ENCODE results near the gene SPTBN5.

SPTBN5 gene

DNA sequence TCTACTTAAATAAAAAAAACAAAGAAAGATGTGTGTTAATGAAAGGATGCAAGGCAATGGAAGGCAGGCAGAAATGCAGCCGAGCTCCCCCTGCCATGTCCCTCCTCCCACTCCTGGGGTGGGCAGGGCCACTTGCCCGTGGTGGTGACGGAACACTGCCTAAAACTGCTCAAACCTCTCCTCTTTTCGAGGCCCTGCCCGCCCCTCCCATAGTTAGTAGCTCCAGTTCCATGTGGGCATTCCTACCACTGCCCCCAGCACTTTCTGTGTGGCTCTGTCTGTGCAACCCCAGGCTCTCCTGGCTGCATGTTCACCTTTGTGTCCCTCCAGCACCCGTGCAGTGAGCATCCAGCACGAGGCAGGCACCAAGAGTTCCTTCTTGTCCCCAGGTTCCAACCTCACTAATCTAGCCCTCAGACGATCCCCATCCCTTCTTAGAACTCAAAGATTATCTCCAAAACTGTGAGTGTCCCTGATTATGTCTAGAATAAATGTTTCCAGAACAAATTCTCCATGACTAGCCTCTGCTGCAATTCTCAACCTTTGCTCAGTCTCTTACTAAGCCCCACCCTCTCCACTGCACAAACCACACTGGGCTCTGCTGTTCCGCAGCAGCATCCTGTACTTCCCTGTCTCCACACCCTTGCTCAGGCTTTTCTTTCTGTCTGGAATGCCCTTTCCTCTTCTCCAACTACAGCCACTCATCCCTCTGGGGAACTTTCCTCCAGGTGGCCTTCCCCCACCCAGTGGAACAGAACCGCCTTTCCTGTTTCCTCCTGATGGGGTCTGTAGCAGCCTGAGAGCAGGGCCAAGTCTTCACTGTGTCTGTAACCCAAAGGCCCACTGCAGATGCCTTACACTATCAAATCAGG is 32.6 kb upstream of the SPTBN5 start:
- DNase-seq (ENCODE audit: low read depth in 2 of 2), result no peak

DNA sequence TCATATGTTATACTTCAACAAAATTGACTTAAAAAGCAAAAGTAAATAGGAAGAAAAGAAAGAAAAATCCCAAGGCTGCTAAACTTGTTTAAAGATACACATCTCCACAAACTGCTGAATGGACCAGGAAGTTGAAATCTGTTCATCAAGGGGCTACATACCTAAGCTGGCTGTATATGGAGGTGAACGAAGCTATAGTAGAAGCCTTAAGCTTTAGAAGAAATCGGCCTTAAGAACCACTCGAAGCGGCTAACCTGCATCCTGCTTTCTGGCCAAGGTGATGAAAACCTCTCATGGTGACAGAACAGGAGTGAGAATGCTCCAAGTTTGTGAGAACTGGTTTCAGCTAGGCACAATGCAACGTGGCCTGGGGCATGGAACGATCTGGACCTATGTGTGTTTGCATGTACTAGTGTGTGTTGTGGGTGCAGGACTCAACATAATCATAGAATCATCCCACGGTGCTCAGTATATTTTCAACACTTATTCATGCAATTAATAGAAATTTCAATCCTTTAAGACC is 31.3 kb upstream of the SPTBN5 start:
- DNase-seq (ENCODE audit: low read depth in 2 of 2), result no peak

DNA sequence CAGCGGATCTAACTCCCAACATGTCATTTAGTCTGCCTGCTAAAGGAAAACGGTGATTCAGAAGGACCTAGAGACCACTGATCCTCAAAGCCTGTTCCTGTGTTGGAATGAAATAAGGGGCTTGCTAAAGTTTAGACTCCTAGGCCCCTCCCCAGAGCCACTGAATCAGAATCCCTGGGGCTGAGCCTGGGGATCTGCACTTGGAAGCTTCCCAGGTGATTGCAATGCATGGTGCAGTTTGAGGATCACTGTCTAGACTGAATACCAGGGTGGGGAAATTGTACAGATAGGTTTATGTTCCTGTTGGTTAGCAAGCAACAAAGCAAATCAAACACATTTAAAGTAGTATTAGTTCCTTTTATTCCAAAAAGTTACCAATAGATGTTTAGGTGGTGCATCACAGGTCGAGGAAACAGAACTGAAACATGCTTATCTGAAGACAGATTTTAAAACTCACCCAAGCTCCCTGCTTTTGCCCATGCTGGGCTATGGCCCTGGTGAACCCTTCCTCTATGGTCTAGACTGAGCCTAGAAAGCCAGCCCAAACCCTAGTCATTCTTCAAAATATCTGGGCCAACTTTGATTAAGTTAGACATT is 29.6 kb upstream of the SPTBN5 start:
- no peak for DNase-seq (ENCODE audit: low read depth in 2 of 2)

DNA sequence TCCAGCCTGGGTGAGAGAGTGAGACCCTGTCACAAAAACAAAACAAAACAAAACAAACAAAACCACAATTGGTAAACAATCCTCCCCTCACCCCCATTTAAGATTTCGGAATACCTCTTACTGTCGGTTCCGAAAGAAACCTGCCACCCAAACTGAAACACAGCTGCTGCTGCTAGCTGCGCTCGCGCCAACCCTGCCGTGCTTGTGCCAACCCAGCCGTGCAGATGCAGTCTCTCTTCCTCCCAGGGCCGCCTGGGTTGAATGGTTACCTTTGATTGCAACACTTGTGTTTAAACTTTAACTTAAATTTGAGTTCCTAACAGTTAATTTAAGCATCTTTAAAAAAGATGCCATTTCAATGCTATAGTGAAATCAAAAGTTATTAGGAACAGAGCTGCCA is 28.5 kb upstream of the SPTBN5 start:
- no peak for DNase-seq (ENCODE audit: low read depth in 2 of 2)

DNA sequence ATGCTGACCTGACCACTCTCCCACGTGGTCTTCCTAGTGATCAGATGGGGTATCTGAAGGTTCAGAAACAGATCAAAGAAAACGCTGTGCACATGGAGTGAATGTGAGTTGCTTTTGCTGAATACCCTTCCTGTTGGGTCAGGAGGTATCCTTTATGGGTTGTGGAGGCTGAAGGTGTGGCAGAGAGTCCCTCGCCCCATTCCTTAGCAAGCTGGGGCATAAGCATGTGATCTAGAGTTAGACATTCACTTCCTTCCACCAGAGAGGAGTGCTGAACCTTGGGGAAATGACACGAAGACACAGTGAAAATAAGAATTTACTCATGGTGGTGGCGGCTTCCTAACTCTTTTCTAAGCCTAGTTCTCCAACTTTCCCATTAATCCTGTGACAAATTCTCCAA is 27.8 kb upstream of the SPTBN5 start:
- no peak for DNase-seq (ENCODE audit: low read depth in 2 of 2)

DNA sequence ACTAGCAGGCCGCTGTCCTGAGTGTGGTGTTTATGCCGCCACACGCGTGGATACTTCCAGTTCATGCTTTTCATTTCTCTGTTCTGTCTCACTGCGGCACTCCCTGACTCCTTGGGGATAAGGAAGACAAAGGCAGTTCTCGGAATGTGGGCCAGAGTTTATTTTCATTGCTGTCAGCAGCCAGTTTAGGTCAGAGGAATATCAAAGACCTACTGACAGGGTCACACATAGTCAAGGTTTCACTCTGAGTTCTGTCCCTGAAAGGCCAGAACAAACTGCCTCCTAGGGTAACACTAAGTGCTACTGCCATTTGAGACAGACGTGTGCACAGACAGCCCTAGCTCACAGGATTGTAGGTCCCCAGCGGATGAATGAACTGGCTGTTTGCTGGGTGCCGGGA is 27.3 kb upstream of the SPTBN5 start:
- DNase-seq (ENCODE audit: low read depth in 2 of 2), result no peak

DNA sequence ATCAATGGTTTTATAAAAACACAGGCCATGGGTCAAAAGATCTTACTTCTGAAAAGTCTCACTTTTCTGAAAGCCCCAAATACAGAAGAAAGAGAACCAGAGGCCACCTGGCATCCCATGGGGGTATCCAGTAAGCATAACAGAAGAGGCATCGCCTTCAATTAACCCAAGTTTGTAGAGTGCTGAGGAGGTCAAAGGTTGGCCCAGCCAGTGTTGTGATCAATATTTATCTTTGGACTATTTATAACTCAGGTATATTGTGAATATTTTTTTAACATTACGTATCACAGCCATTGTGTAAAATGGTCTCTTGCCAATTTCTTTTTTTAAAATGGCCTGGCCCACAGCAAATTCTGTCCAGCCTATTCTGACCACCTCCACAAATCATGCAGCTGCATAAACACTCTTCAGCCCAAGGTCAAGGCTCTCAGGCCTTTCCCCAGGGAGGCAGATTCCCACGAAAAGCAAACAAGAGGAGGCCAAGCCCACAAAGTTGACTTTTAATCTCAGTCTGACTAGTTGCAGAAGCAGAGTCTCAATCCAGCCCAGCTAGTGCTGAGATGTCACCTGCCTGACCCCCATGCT is 26.2 kb upstream of the SPTBN5 start:
- no peak for DNase-seq (ENCODE audit: low read depth in 2 of 2)

DNA sequence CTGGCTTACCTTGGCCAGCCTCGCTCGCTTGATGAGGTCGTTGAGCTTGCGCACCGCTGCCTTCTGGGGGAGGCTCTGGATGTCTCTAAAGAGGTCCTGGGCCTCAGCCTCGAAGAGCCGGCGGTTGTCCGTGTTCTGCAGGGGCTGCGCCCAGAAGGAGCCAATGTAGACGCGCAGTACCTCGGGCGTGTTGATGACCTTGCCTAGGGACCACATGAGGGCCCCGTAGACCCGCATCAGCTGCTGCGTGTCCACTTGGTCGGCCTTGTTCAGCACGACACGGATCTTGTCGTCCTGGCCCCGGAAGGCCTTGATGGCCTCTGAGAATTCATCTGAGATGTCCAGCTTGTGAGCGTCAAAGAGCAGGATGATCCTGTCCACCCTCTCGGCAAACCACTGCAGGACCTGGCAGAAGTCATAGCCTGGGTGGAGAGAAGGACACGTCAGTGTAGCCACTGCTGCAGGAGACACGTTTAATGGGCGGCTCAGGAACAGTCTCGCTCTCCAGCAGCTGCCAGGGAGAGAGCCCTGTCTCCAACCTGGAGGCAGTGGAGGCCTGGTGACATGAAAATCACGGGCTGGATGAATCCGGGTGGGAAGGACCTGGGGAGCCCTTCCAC is 25.5 kb upstream of the SPTBN5 start:
- no peak for DNase-seq (ENCODE audit: low read depth in 2 of 2)

DNA sequence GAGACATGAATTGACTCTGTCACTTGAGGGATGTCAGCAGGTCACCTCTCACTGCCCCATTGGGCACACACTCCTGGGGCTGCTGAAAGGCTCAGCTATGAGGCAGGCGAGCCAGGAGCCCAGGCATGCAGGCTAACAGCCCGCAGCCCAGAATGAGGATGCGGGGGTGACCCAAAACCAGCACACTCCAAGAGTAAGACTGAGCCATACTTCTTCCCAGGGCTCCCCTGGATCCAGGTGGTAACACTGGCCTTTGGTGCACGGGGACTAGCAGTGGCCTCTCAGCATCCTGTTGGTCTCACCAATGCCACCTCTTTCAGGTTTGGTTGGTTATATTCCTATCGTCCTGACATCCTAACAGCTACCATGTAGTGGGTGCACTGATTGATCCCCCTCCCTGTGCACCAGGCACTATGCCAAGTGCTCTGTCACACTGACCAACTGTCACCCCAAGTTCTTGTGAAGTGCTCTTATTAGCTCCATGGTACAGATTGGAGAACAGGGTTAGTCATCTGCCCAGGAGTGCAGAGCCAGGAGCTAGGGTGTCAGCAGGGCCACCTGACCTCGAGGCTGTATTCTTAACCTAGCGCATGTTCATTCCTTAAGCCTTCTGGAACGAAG is 24.8 kb upstream of the SPTBN5 start:
- no peak for DNase-seq (ENCODE audit: low read depth in 2 of 2)

DNA sequence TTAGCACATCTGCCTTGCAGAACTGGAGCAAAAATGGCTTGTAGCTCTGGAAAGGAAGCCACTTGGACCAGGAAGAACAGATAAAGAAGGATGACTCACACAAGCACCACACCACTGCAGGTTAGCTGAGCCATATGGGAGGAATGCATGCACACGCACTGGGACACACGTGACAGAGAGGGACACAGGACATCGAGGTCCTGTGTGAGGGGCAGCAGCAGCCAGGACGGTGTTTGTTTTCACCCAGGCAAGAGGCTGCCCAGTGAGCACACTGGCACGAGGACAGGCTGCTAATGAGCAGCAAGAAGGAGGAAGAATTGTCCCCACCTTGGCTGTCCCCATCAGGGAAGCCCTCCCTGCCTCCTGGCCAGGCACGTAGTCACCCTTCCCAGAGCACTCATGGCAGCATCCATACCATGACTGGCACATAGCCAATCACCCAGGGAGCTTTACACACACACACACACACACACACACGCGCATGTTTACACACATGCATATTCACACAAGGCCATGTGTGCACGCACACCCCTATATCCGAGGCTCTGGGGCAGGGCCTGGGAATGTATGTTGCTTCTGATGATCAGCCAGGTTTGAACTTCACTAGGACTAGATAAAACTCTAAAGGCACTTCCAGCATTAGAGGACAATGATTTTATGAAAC is 24.0 kb upstream of the SPTBN5 start:
- no peak for DNase-seq (ENCODE audit: low read depth in 2 of 2)

DNA sequence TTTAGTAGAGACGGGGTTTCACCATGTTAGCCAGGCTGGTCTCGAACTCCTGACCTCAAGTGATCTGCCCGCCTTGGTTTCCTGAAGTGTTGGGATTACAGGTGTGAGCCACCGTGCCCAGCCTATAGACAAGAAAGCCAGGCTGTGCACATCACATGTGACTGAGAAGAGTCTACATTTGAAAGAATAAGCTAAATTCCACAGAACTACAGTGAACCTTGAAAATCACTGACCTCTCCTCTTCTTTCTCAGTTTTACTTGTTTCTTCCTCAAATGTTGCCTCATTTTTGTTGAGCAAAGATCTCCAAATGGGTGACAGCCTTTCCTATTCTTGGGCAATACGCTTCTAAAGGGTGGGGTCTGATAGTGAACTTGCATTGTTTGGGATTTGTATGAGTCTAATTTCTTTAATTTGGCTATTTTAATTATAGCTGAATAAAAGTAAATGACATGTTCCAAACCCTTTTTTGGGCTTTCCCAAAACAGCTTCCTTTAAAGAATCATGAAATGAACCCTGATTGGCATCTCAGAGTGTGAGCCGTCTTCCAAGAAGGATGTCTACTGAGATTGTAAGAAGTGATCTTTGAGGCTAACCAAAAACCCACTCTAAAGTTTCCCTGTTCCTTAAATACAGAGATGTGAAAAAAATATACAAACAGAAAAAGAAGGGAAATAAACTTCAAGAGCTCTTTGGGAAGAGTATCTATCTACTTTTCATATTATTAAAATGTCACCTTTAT is 21.6 kb upstream of the SPTBN5 start:
- no peak for DNase-seq (ENCODE audit: low read depth in 2 of 2)

DNA sequence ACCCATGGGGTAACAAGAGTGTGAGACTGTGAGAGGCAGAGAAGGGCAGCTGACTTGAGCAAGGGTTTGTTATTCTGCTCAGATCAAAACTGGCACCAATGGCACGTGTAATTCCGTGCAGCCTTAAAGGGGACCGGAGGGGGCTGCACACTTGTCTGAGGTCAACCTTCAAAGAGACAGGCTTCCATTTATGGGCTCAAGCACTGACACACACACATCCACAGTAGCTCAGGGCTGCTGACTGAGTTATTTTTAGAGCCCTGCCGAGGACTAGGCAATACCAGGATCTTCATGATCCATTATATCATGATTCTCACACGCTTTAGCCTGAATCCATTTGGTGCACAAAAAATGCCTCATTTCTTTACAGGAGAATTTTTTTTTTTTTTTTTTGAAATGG is 20.6 kb upstream of the SPTBN5 start:
- DNase-seq (ENCODE audit: low read depth in 2 of 2), result no peak

DNA sequence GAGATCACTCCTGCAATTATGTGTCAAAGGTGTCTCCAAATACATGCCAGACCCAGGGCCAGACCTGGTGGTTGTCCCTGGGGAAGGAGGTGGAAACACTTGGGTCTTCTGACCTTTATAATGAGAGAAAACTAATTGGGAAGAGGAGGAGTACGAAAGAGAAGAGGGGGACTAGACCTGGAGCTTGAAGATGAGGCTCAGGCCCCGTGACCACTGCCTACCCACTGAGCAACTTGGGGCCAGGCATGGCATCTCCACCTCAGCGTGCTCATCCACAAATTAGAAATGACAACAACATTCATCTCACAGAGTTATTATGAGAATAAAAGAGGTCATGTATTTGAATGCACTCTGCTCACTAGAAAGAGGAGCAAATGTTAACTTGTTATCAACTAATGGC is 19.4 kb upstream of the SPTBN5 start:
- DNase-seq (ENCODE audit: low read depth in 2 of 2), result no peak

DNA sequence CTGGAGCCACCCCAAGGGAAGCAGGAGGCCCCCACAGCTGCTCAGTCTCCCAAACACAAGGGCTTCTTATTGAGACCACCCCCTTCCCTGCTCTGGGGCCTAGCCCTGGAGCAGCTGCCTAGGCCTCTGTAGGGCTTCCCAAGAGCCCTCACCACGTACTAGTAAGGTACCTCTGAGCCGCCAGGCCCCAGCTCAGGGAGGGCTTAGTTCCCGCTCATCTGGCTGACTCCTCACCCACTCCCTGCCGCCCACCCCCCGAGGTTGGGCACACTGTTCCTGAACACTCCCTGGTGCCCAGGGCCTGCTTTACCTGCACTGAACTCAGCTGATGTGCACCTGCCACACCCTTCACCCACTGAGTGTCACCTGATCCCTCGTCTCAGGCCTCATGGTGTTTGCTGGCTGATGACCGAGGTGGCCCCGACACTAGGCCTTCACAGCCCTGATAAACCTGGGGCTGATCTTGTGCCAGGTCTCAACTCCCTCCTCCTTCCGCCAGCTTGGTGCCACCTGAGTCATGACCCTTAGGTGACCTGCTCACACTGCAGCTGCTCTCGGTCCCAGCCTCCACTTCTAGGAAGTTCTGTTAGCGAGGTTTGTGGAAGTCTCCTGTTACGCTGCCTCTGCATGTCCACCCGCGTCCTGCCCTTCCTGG is 18.0 kb upstream of the SPTBN5 start:
- DNase-seq (ENCODE audit: low read depth in 2 of 2), result no peak

DNA sequence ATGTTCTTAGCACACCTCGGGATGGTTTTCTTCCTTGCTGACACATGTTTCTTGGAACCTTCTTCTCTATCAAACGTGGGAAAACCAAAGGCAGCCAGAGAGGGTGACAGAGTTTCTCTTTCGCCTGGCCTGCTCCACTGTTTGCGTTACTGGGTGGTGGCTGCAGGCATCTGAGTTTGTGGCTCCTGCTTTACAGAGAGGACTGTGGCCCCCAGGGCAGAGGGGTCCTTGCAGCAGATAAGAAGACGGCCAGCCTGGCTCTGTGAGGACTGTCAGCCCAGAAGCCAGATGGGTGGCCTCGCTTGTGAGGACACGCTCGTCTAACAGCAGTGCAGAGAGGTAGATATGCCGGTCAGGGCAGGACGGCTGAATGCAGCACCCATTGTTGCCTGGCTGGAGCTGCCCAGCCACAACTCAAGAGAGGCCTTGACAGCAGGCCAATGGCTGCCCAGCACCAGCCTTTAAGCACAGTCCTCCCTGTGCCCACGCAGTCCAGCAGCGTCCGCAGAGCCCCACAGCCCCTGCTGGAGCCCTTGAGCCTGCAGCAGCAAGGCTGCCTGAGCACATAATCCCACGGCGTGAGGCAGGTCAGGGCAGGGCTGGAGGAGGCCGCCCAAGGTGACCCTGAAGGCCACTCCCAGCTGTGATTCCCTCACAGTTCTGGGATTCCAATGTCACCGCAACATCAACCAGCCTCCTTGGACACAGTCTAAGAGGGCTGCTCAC is 15.0 kb upstream of the SPTBN5 start:
- no peak for DNase-seq (ENCODE audit: low read depth in 2 of 2)

DNA sequence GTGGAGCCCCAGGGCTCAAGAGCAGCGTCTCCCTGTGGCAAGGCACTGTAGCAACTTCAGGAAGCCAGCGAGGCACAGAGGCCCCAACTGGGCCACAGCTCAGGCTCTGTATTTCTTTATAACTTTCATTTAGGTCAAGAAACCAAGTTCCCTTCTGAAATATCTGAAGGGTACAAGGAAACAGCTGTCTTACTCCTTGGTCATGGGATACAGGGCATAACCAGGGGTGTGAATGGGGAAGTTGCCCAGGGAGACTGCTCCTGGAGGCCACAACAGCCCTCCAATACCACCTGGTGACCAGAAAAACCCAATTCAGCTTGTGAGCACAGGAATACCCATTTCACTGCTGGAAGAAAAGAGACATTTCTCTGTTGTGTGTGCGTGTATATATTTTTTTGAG is 13.3 kb upstream of the SPTBN5 start:
- DNase-seq (ENCODE audit: low read depth in 2 of 2), result no peak

DNA sequence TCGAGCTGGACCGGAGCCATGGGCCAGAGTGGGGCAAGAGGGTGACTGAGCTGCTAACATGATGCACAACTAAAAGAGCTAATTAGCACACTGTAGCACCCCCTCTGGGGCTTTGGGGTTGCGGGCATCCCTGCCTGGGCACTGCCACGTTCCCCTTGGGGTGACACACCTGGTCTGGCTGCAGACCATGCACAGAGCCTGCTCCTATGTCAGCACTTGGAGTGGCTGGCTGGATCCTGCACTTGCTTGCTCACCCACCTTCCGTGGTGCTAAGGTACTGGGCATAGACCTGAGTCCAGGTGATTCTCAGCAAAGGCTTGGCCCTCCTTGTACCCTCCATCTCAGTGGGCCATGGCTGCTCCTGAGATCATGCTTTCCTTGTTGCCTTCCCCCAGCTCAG is 12.8 kb upstream of the SPTBN5 start:
- DNase-seq (ENCODE audit: low read depth in 2 of 2), result no peak

DNA sequence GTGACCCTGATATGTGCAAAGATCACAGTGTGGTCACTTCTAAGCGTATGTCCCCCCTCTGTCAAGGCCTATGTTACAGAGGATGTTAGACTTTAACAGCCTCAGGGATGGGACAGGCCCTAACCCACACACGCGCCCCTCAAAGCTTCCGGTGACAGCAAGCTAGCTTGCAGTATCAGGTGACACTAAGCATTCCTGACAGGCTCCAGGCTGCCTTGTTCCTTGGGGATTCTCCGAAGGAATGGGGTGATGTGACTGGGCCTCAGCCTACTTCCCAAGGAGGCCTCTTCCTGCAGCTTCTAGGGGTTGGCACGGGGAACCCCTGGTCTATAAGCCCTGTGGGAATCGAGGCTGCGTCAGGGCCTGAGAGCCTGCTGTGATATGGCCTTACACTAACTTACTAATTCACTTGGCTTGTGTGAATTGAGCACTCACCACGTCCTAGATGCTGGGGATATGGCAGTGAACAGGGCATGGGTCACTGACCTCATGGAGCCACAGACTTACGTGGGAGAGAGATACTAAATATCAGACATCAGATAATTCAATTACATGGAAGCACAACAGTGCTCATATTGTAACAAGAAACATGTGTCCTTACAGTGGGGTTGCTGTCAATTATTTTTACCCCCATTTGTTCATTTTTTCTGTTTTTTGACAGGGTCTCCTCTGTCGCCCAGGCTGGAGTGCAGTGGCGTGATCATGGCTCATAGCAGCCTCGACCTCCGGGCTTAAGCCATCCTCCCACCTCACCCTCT is 11.4 kb upstream of the SPTBN5 start:
- DNase-seq (ENCODE audit: low read depth in 2 of 2), result no peak

DNA sequence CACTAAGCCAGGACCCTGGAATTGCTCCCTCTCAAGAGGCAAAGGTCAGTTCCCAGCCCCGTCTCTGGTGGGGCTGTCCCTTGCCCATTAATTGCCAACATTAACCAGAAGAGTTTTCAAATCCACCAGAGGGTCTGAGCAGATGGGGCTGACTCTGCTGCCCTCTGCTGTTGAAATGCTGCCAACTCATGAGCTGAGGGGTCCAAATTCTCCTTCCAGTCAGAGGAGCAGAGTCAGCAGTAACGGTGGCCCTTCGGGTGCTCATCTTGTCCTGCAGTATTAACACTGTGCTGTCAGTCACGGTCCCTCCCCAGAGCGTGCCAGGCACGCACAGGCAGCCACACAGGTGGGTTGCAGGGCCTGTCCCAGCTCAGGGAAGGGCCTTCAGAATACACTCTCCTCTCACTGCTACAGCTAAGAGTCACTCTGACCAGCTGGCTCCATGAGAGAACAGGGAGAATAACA is 10.7 kb upstream of the SPTBN5 start:
- peak; percentile 51 to 58 for DNase-seq (ENCODE audit: low read depth in 2 of 2)

All from stimulated activated CD4-positive, alpha-beta T cell treated with anti-CD3 and anti-CD28 coated beads, Interleukin-4, amount 100 ng/mL, for 48 hours (primary cell).